Transverse colon (tissue), 3 donors: ENCODE measurements around the gene EHHADH.

Experiments used
- EP300 ChIP-seq: sonication (generic); formaldehyde crosslinking; IDR thresholded peaks from one replicate; pipeline ENCODE4 v1.6.1; 2017; ENCODE audit warnings: antibody characterized with exemption, low read depth
- POLR2A ChIP-seq: fragments of 450-650 bp; IDR thresholded peaks from one replicate; pipeline ENCODE4 v1.6.1; 2016; ENCODE audit warnings: antibody characterized with exemption, mild to moderate bottlenecking, moderate library complexity
- TF ChIP-seq, protein P1 (sequence below), 5 experiments: fragments of 200-600 bp in 3 of 5; fragments of 450-650 bp in 2 of 5; sonication (generic) in 3 of 5; IDR thresholded peaks; 1 replicate in 2 of 5; 2 replicates in 3 of 5; pipeline ENCODE4 v1.5.1; 2016 to 2017; ENCODE audit warnings: antibody characterized with exemption in 5 of 5, inconsistent platforms in 3 of 5, mild to moderate bottlenecking in 2 of 5, moderate library complexity in 1 of 5

DNA sequence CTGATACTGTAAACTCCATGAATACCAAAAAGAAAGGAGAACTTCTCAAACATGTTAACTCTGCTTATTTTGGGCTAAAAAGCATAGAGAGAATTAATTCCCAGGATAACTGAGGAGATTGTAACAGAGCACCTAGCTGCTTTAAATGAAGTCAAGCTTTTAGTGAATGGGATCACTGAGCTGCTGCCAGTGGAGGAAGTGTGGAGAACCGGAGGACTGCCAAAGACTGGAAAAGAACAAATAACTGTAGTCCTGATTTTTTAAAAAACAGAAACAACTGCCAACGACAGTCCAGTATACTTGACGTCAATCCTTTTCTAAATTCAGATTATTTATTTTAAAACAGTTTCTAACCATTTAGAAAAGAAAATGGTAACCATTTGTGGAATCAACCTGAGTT lies 104.3 kb downstream of the EHHADH start:
- TF ChIP-seq, protein P1, sequence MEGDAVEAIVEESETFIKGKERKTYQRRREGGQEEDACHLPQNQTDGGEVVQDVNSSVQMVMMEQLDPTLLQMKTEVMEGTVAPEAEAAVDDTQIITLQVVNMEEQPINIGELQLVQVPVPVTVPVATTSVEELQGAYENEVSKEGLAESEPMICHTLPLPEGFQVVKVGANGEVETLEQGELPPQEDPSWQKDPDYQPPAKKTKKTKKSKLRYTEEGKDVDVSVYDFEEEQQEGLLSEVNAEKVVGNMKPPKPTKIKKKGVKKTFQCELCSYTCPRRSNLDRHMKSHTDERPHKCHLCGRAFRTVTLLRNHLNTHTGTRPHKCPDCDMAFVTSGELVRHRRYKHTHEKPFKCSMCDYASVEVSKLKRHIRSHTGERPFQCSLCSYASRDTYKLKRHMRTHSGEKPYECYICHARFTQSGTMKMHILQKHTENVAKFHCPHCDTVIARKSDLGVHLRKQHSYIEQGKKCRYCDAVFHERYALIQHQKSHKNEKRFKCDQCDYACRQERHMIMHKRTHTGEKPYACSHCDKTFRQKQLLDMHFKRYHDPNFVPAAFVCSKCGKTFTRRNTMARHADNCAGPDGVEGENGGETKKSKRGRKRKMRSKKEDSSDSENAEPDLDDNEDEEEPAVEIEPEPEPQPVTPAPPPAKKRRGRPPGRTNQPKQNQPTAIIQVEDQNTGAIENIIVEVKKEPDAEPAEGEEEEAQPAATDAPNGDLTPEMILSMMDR (IDR thresholded peaks at IDR 0.05), result no peak
- TF ChIP-seq POLR2A, result no peak
- TF ChIP-seq EP300, result no peak
